ENCODE measurements around the gene FGFBP3.

GRCh38 chr10:91897421-91897820 lies 11.9 kb downstream of the FGFBP3 start:
- TF ChIP-seq POLR2A (IDR thresholded peaks at IDR 0.05; ENCODE audit: low read depth, low read length) = no peak
- TF ChIP-seq POLR2AphosphoS5 (IDR thresholded peaks at IDR 0.05; ENCODE audit: low read depth, low read length) = no peak

Data from GM12891 (cell line).